ENCODE results near the gene LRRK2.

Gene LRRK2

DNA sequence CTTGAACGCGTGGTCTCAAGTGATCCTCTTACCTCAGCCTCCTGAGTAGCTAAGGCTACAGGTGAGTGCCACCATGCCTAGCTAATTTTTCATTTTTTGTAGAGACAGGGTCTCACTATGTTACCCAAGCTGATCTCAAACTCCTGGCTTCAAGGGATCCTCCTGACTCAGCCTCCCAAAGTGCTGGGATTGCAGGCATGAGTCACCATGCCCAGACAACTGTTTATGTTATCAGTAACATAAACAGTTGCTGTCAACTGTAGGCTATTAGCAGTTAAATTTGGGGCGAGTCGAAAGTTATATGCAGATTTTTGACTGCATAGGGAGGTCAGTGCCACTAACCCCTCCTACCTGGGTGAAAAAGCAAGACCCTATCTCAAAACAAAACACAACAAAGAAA, 26.2 kb upstream of the LRRK2 start:
- H3K4me3 ChIP-seq (ENCODE audit: control insufficient read depth, low read depth, low read length): no peak overlapping the region
- TF ChIP-seq, protein P1, sequence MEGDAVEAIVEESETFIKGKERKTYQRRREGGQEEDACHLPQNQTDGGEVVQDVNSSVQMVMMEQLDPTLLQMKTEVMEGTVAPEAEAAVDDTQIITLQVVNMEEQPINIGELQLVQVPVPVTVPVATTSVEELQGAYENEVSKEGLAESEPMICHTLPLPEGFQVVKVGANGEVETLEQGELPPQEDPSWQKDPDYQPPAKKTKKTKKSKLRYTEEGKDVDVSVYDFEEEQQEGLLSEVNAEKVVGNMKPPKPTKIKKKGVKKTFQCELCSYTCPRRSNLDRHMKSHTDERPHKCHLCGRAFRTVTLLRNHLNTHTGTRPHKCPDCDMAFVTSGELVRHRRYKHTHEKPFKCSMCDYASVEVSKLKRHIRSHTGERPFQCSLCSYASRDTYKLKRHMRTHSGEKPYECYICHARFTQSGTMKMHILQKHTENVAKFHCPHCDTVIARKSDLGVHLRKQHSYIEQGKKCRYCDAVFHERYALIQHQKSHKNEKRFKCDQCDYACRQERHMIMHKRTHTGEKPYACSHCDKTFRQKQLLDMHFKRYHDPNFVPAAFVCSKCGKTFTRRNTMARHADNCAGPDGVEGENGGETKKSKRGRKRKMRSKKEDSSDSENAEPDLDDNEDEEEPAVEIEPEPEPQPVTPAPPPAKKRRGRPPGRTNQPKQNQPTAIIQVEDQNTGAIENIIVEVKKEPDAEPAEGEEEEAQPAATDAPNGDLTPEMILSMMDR (conservative IDR thresholded peaks at IDR 0.05; ENCODE audit: control insufficient read depth, insufficient read depth, low read depth, low read length): no peak
- peak; percentile 30 for DNase-seq (ENCODE audit: low read depth)

DNA sequence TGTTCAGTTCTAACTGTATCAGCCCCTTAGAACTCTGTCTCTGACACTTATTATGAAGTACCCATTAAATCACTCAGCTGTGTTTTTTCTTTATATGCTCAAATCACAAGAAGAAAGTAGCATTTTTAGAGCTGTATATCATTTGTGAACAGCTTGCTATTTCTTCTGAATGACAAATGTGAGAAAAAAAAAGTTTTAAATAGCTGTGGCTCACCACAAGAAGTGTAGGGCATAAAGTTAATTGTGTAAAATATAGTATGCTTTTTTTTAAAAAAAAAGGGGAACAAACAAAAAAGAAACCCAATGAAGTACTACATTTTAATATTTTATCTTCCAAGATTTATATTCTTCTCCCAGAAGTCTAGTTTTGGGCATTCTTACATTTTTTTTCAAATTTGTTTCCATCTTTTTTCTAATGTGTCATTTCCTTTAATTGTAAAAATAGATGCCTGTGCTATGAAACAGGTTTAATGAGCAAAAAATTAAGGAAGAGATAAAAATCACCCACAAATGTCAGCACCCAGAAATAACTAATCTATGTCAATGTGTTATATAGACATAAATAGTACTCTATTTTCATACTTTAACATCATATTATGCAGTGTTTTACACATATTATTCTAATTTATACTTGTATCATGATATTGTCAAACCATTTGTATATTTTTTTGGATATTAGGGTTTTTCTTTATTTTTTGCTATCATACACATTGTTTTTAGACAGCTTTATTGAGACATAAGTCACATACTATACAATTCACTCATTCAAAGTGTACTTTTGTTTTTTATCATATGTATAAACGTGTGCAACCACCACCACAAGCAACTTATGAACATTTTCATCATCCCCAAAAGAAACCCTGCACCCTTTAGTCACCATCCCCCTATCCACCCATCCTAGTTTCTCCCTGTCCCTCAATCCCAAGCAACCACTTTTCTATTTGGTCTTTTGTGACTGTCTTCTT, 22.4 kb upstream of the LRRK2 start:
- TF ChIP-seq, protein P1 (conservative IDR thresholded peaks at IDR 0.05; ENCODE audit: control insufficient read depth, insufficient read depth, low read depth, low read length): no peak
- H3K4me3 ChIP-seq (ENCODE audit: control insufficient read depth, low read depth, low read length): no peak overlapping the region
- no peak for DNase-seq (ENCODE audit: low read depth)

DNA sequence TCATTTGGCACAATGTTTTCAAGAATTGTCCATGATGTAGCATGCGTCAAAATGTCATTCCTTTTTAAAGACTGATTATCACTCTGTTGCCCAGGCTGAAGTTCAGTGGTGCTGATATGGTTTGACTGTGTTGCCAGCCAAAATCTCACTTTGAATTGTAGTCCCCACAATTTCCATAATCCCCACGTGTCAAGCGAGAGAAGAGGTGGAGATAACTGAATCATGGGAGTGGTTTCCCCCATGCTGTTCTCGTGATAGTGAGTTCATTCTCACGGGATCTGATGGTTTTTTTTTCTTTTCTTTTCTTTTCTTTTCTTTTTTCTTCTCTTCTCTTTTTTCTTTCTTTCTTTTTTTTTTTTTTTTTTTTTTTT, 21.8 kb upstream of the LRRK2 start:
- DNase-seq (ENCODE audit: low read depth): no peak
- no peak overlapping the region for H3K4me3 ChIP-seq (ENCODE audit: control insufficient read depth, low read depth, low read length)
- TF ChIP-seq, protein P1 (conservative IDR thresholded peaks at IDR 0.05; ENCODE audit: control insufficient read depth, insufficient read depth, low read depth, low read length): no peak

DNA sequence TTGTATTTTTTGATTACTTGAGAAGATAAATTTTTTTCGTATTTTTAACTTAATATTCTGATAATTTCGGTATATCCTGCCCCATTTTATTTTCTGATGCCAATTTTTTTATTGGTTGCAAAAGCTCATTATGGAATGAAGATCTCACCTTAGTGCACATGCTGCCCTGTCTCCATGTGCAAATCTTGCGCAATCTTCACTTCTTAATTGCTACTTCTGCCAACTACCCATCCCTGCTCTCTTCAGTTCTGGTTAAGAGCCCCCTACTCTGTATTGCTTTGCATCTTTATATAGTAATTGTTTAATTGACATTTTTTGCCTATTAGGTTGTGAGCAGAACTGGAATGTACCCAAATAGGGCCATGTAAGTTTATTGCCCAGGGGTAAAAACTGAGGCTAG, 20.5 kb upstream of the LRRK2 start:
- TF ChIP-seq, protein P1 (conservative IDR thresholded peaks at IDR 0.05; ENCODE audit: control insufficient read depth, insufficient read depth, low read depth, low read length): no peak
- no peak for DNase-seq (ENCODE audit: low read depth)
- H3K4me3 ChIP-seq (ENCODE audit: control insufficient read depth, low read depth, low read length): no peak overlapping the region

DNA sequence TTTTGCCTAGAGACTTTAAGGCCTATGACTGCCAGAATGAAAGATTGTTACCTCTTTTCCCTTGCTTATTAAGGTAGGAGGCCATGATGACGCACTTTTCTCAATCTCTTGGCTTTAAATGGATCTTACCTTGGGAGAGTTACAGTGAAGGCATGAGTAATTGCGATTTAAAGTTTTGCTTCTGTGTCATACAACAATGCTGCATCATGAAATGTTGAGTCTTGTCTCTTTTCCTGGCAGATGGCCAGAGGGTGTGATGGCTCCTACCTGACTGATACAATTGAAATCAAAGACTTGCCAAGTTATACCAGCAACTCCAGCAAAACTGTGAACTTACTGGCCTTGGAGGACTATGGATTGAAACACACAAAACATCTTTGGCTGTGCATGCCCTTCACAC, 17.2 kb upstream of the LRRK2 start:
- no peak overlapping the region for H3K4me3 ChIP-seq (ENCODE audit: control insufficient read depth, low read depth, low read length)
- no peak for DNase-seq (ENCODE audit: low read depth)
- TF ChIP-seq, protein P1 (conservative IDR thresholded peaks at IDR 0.05; ENCODE audit: control insufficient read depth, insufficient read depth, low read depth, low read length): no peak

DNA sequence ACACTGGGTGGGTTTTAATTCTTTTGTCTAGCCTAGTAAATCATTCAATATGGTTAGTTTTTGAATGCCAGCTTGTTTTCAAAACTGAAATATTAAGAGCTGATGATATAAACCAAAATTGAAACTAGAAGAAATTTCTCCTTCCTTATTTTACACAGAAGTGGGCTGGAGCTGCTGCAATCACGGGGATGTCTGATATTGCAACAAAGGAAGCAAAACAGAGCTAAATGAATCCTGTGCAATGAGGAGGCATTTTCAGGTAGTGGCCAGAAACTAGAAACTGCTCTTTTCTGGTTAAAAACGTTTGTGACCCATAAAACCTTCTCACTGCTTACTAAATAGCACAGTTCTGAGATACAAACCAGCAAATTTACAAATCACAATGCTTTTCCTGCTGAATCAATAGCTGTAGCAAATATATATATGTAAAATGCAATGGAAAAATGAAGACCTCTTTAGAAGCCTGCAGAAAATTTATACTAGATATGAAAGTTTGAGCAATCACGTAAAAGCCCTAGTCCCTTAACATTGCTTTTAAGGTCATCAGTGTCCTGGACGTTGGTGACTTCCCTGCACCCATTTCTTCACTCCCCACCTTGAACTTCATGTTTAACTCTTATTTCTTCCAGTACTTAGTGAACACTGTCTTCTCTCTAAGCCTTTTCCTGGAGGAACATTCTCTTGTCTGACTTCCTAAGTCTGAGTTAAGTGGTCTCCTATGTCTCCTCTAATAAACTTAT, 15.9 kb upstream of the LRRK2 start:
- TF ChIP-seq, protein P1 (conservative IDR thresholded peaks at IDR 0.05; ENCODE audit: control insufficient read depth, insufficient read depth, low read depth, low read length): no peak
- no peak overlapping the region for H3K4me3 ChIP-seq (ENCODE audit: control insufficient read depth, low read depth, low read length)
- DNase-seq (ENCODE audit: low read depth): no peak

Measured in fibroblast of mammary gland (primary cell).